Body of pancreas (tissue), 4 donors: ENCODE data around the gene DTWD2.

Experiments used
- POLR2A ChIP-seq, 3 donors: fragments of 450-650 bp; IDR thresholded peaks; one replicate each; pipeline ENCODE4 v1.6.1; 2016; ENCODE audit warnings: antibody characterized with exemption in 3 of 3, mild to moderate bottlenecking in 2 of 3
- TF ChIP-seq, protein P1 (sequence below), 7 experiments: fragments of 450-650 bp in 4 of 7; fragments of 200-600 bp in 3 of 7; sonication (generic) in 3 of 7; IDR thresholded peaks; one replicate each; pipeline ENCODE4 v1.5.1; 2016 to 2019; ENCODE audit warnings: antibody characterized with exemption in 7 of 7

DNA sequence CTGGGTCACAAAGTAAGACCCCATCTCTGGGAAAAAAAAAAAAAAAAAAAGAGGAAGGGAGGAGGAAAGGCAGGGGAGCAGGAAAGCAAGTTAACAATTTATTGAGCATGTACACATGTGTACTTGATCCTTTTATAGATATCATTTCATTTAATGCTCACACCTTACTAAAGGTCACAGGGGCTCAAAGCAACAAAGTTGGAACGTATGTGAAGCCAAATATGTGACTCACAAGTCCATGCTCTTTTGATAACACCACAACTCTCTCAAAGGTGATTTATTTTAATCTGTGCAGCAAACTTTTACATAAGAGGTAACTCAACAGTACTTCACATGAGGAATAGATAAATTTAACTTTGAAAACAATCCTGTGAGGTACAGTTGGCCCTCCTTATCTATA is 34.4 kb upstream of the DTWD2 start:
- no peak for TF ChIP-seq POLR2A (IDR thresholded peaks at IDR 0.05)
- TF ChIP-seq, protein P1, sequence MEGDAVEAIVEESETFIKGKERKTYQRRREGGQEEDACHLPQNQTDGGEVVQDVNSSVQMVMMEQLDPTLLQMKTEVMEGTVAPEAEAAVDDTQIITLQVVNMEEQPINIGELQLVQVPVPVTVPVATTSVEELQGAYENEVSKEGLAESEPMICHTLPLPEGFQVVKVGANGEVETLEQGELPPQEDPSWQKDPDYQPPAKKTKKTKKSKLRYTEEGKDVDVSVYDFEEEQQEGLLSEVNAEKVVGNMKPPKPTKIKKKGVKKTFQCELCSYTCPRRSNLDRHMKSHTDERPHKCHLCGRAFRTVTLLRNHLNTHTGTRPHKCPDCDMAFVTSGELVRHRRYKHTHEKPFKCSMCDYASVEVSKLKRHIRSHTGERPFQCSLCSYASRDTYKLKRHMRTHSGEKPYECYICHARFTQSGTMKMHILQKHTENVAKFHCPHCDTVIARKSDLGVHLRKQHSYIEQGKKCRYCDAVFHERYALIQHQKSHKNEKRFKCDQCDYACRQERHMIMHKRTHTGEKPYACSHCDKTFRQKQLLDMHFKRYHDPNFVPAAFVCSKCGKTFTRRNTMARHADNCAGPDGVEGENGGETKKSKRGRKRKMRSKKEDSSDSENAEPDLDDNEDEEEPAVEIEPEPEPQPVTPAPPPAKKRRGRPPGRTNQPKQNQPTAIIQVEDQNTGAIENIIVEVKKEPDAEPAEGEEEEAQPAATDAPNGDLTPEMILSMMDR (IDR thresholded peaks at IDR 0.05) = no peak
